ENCODE data around the gene TCP11L2. TPM values are rescaled to one million over a fixed set of nuclear protein-coding genes. Genes with fewer than 3 reads are reported as not detected.

The TCP11L2 gene
- total RNA-seq, 1 experiment from 2014 or later, result 10.2 TPM

- H3K4me3 Mint-ChIP-seq (ENCODE audit: unreplicated experiment), result peak overlapping the region; percentile 64
- H3K27ac Mint-ChIP-seq (ENCODE audit: low read depth, unreplicated experiment), result peak overlapping the region; percentile 80
- H3K4me1 Mint-ChIP-seq (ENCODE audit: insufficient read depth, unreplicated experiment), result peaks cover 22% of the 10 kb centered on the region
- ChIA-PET CTCF (interaction anchor here (0.5 to 2.5 kb wide), 9 partner anchors 9 to 1259 kb away, joined by 3 to 15 read pairs (median 3); no protein-coding TSS in a partner anchor), POLR2A (interaction anchor here (0.6 to 2.7 kb wide), 14 partner anchors 11 to 115 kb away, joined by 3 to 25 read pairs (median 4); partner anchors contain the start of genes CKAP4, POLR3B and TCP11L2)
- peaks cover 27% of the 10 kb centered on the region for H3K36me3 Mint-ChIP-seq (ENCODE audit: insufficient read depth, unreplicated experiment)
- no peak for TF ChIP-seq CTCF (IDR thresholded peaks at IDR 0.05; ENCODE audit: unreplicated experiment)
- H3K27me3 Mint-ChIP-seq (ENCODE audit: insufficient read depth, unreplicated experiment), result no peaks in the 10 kb centered on the region
- peak; percentile 72 for DNase-seq (ENCODE audit: unreplicated experiment)
- intact Hi-C loops (cut with micrococcal nuclease), result loop anchor here (1.0 kb wide), 1 partner anchor 54 kb away; no protein-coding TSS in a partner anchor
- BruUV-seq (replicated peaks), result no TSS peak
- no peaks in the 10 kb centered on the region for H3K9me3 Mint-ChIP-seq (ENCODE audit: unreplicated experiment)
These were observed 40.1 kb downstream of the TCP11L2 start for GRCh38 chr12:106342397-106343213.

GRCh38 chr12:106343214-106343528, 40.6 kb downstream of the TCP11L2 start:
- Mint-ChIP-seq H3K36me3 (ENCODE audit: insufficient read depth, unreplicated experiment) (peaks cover 27% of the 10 kb centered on the region), H3K4me1 (ENCODE audit: insufficient read depth, unreplicated experiment) (peaks cover 22% of the 10 kb centered on the region), H3K4me3 (ENCODE audit: unreplicated experiment) (peak overlapping the region; percentile 64), H3K27me3 (ENCODE audit: insufficient read depth, unreplicated experiment) (no peaks in the 10 kb centered on the region), H3K27ac (ENCODE audit: low read depth, unreplicated experiment) (peak overlapping the region; percentile 80), H3K9me3 (ENCODE audit: unreplicated experiment) (no peaks in the 10 kb centered on the region)
- TF ChIP-seq CTCF (IDR thresholded peaks at IDR 0.05; ENCODE audit: unreplicated experiment), result no peak
- BruUV-seq (replicated peaks), result no TSS peak
- CTCF ChIA-PET, result interaction anchor here (0.5 to 3.5 kb wide), 9 partner anchors 10 to 1260 kb away, joined by 3 to 54 read pairs (median 4); partner anchors contain the start of gene POLR3B
- POLR2A ChIA-PET, result interaction anchor here (0.5 to 2.7 kb wide), 10 partner anchors 12 to 1070 kb away, joined by 3 to 25 read pairs (median 4); partner anchors contain the start of genes POLR3B and TCP11L2
- DNase-seq (ENCODE audit: unreplicated experiment), result no peak
- intact Hi-C loops (cut with micrococcal nuclease), result loop anchor here (1.0 kb wide), 1 partner anchor 55 kb away; no protein-coding TSS in a partner anchor

GRCh38 chr12:106344131-106344530, 41.6 kb downstream of the TCP11L2 start:
- intact Hi-C loops (cut with micrococcal nuclease), result no loop called here
- BruUV-seq (replicated peaks), result no TSS peak

More at GRCh38 chr12:106344131-106344530, 41.6 kb downstream of the TCP11L2 start:
- Mint-ChIP-seq H3K36me3 (ENCODE audit: insufficient read depth, unreplicated experiment) (peaks cover 27% of the 10 kb centered on the region), H3K4me3 (ENCODE audit: unreplicated experiment) (no peak overlapping the region), H3K4me1 (ENCODE audit: insufficient read depth, unreplicated experiment) (peaks cover 22% of the 10 kb centered on the region), H3K9me3 (ENCODE audit: unreplicated experiment) (no peaks in the 10 kb centered on the region), H3K27me3 (ENCODE audit: insufficient read depth, unreplicated experiment) (no peaks in the 10 kb centered on the region), H3K27ac (ENCODE audit: low read depth, unreplicated experiment) (peak overlapping the region; percentile 83)
- ChIA-PET CTCF (interaction anchor here (0.6 to 3.5 kb wide), 6 partner anchors 13 to 120 kb away, joined by 3 to 60 read pairs (median 14); partner anchors contain the start of gene POLR3B), POLR2A (interaction anchor here (2.3 to 2.7 kb wide), 3 partner anchors 13 to 117 kb away, joined by 25 to 33 read pairs (median 25); partner anchors contain the start of gene POLR3B)
- TF ChIP-seq CTCF (IDR thresholded peaks at IDR 0.05; ENCODE audit: unreplicated experiment), result no peak
- DNase-seq (ENCODE audit: unreplicated experiment), result no peak

All from MCF 10A (cell line).